ENCODE results near the gene SALL1. TPM values are rescaled to one million over a fixed set of nuclear protein-coding genes. Genes with fewer than 3 reads are reported as not detected.

The SALL1 gene
- total RNA-seq, 1 donor from 2014 or later, result not detected

DNA sequence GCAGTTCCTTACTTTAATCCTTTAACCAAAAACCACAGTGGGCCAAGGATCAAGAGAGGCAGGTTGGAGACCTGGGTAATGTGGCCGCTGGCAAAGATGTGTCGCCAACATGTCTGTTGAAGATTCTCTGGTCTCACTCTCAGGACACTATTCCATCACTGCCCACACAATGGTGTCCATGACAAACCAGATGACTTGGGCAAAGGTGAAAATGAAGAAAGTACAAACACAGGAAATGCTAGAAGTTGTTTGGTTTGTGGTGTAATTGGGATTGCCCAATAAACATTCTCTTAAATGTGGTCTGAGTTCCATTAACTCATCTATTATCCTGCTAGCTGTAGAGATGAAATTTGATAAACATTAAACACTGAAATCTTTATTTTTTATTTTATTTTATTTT lies 43.3 kb downstream of the SALL1 start:
- DNase-seq (ENCODE audit: low read depth), result no peak
- Histone ChIP-seq H3K4me3 (ENCODE audit: low read depth, low read length) (no peak overlapping the region), H3K27me3 (ENCODE audit: control insufficient read depth, insufficient read depth, low read length) (no peaks in the 10 kb centered on the region), H3K36me3 (ENCODE audit: control insufficient read depth, insufficient read depth, low read length) (no peaks in the 10 kb centered on the region)
- FAIRE-seq, result no peak
- TF ChIP-seq CTCF (IDR thresholded peaks at IDR 0.05; ENCODE audit: insufficient read depth, low read length, severe bottlenecking), result no peak

DNA sequence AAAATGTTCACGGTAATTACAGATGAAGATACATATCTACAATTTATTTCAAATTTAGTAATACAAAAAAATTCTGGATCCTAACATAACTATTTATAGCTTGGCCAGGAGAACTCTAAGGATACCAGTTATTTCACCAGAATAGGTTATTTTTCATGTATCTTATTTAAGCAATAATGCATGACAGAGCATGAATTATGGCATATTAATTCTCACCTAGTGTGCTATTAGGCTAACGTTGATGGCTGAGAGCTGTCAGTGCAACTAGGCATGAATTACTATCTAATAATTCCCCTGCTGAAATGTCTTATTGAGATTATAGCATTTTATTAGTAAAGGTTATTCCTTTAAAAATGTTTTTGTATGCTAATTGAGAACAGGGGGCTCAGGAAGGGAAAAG lies 44.5 kb downstream of the SALL1 start:
- no peak for TF ChIP-seq CTCF (IDR thresholded peaks at IDR 0.05; ENCODE audit: insufficient read depth, low read length, severe bottlenecking)
- H3K4me3 ChIP-seq (ENCODE audit: low read depth, low read length), result no peak overlapping the region
- FAIRE-seq (no peak), DNase-seq (ENCODE audit: low read depth) (no peak)
- no peaks in the 10 kb centered on the region for H3K27me3 ChIP-seq (ENCODE audit: control insufficient read depth, insufficient read depth, low read length)
- no peaks in the 10 kb centered on the region for H3K36me3 ChIP-seq (ENCODE audit: control insufficient read depth, insufficient read depth, low read length)

- TF ChIP-seq CTCF (IDR thresholded peaks at IDR 0.05; ENCODE audit: insufficient read depth, low read length, severe bottlenecking), result no peak
- Histone ChIP-seq H3K36me3 (ENCODE audit: control insufficient read depth, insufficient read depth, low read length) (no peaks in the 10 kb centered on the region), H3K27me3 (ENCODE audit: control insufficient read depth, insufficient read depth, low read length) (no peaks in the 10 kb centered on the region), H3K4me3 (ENCODE audit: low read depth, low read length) (no peak overlapping the region)
- DNase-seq (ENCODE audit: low read depth) (no peak), FAIRE-seq (no peak)
Observed at GRCh38 chr16:51103590-51103989, 47.5 kb downstream of the SALL1 start.

DNA sequence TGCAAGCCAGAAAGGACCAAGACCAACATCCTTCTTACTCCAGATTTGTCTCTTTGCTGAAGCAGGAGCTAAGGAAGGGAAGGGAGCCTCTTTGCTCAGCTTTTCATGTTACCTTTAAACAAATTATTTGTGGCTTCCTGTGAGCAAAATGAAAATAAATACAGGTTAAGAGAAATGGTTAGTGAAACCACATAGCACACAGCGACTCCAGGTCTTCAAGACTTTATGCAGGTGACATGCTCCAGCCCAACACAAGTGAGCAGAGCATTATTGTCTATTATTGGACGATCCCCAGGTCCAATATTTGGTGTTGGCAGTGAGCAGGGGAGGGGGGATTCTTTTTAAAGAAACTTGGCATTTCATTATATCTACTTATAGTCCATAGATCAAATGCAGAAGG lies 53.3 kb downstream of the SALL1 start:
- TF ChIP-seq CTCF (IDR thresholded peaks at IDR 0.05; ENCODE audit: insufficient read depth, low read length, severe bottlenecking), result no peak
- H3K27me3 ChIP-seq (ENCODE audit: control insufficient read depth, insufficient read depth, low read length), result no peaks in the 10 kb centered on the region
- H3K4me3 ChIP-seq (ENCODE audit: low read depth, low read length), result no peak overlapping the region
- DNase-seq (ENCODE audit: low read depth) (no peak), FAIRE-seq (no peak)
- H3K36me3 ChIP-seq (ENCODE audit: control insufficient read depth, insufficient read depth, low read length), result no peaks in the 10 kb centered on the region

- H3K36me3 ChIP-seq (ENCODE audit: control insufficient read depth, insufficient read depth, low read length), result no peaks in the 10 kb centered on the region
- no peak for DNase-seq (ENCODE audit: low read depth)
- H3K27me3 ChIP-seq (ENCODE audit: control insufficient read depth, insufficient read depth, low read length), result no peaks in the 10 kb centered on the region
- TF ChIP-seq CTCF (IDR thresholded peaks at IDR 0.05; ENCODE audit: insufficient read depth, low read length, severe bottlenecking), result no peak
- no peak overlapping the region for H3K4me3 ChIP-seq (ENCODE audit: low read depth, low read length)
- FAIRE-seq, result no peak
Observed at GRCh38 chr16:51095890-51096626, 55.0 kb downstream of the SALL1 start.
